GM12873 (cell line): Measurements from ENCODE around the gene PDLIM5.

Source experiments
- CTCF ChIP-seq: IDR thresholded peaks from 2 replicates; pipeline ENCODE4 v1.5.1; 2012; ENCODE audit warnings: low read depth, mild to moderate bottlenecking, moderate library complexity, low read length, control low read depth; ENCODE audit not compliant: insufficient read depth; ENCODE audit errors: missing control alignments

Gene PDLIM5

GRCh38 chr4:94575652-94576051 is 123.9 kb downstream of the PDLIM5 start:
- TF ChIP-seq CTCF = no peak

DNA sequence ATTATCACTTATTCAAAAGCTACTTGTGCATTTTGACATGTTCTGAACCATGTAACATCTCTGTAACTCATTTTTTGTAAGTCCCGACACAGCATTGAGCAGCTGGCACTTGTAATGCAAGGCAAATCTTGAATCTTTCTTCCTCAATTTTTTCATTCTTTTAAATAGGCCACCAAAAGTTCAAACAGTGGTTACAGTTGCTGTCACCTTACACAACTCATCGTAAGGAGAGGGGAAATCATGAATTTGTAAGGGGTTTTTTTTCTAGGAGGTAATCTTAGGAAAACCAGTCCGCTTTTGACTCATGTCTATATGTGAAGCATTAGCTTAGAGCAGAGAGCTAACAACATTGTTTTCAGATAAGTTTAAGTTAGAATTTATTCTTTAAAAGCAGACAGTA is 124.5 kb downstream of the PDLIM5 start:
- TF ChIP-seq CTCF = no peak

GRCh38 chr4:94577136-94577535 is 125.4 kb downstream of the PDLIM5 start:
- no peak for TF ChIP-seq CTCF

GRCh38 chr4:94578195-94578594 is 126.5 kb downstream of the PDLIM5 start:
- no peak for TF ChIP-seq CTCF

GRCh38 chr4:94581766-94582165 is 130.0 kb downstream of the PDLIM5 start:
- no peak for TF ChIP-seq CTCF

DNA sequence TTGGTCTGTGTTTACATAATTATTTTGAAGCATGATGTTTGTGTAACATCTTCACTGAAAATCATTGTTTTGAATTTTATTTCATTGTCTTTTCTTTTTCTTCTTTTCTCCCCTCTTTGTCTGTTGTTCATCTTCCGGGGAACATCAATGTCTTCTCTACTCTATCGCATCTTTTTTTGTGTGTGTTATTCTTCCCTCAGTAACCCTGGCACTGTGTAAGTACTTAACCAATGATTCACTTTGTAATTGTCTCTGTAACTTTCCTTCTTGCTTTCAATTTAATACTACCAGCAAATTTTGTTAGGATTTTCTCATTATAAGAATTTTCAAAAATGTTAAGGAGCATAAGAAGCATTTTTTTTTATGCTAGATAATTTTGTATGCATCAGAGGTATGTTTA is 130.8 kb downstream of the PDLIM5 start:
- no peak for TF ChIP-seq CTCF

DNA sequence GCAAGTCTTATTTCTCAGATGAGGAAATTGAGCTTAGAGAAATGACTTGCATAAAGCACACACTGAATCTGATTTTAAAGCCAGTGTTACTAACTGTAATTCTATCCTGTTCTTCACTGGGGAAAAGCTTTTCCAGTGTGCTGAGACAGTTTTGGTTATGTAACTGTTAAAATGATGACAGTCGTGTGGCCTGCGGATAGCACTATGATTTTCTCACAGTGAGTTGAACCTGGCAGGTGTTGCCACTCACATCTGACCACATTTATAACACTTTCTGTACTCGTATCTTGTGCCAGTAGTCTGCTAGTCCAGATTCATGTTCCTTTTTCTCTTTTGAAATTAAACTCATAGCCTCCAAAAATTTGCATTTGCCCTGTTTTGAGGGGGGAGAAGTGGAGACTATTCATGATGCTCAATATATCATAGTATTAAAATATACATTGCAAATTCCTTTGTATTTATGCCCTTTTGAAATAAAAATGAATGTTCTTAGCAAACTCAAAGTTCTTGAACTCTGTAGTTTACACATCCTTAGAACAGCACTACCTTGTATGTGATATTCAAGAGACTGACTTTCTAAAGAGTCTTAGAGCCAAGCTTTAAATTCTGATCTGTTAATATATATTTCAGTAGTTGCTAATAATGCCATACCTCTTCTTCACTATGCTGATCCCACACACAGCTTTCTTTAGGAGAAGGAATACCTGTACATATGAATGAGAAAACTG is 132.3 kb downstream of the PDLIM5 start:
- no peak for TF ChIP-seq CTCF
